Measurements from ENCODE around the gene IFNLR1.

The IFNLR1 gene

GRCh38 chr1:24117722-24118409, 69.2 kb downstream of the IFNLR1 start:
- Histone ChIP-seq H3K27me3 (ENCODE audit: low read depth, low read length) (no peaks in the 10 kb centered on the region), H3K36me3 (ENCODE audit: control insufficient read depth in 1 of 2, insufficient read depth in 2 of 2, low read length in 2 of 2) (no peaks in the 10 kb centered on the region), H3K27ac (ENCODE audit: low read length) (no peak overlapping the region), H3K4me1 (ENCODE audit: control insufficient read depth in 1 of 2, insufficient read depth in 2 of 2, low read length in 2 of 2) (peaks cover 0 to 9% of the 10 kb centered on the region in 2 donors), H3K4me3 (ENCODE audit: low read depth in 1 of 2, low read length in 2 of 2) (no peak overlapping the region), H3K9me3 (ENCODE audit: control insufficient read depth in 1 of 2, low read length in 2 of 2) (no peaks in the 10 kb centered on the region)

GRCh38 chr1:24117132-24117531, 70.0 kb downstream of the IFNLR1 start:
- Histone ChIP-seq H3K36me3 (ENCODE audit: control insufficient read depth in 1 of 2, insufficient read depth in 2 of 2, low read length in 2 of 2) (no peaks in the 10 kb centered on the region), H3K4me1 (ENCODE audit: control insufficient read depth in 1 of 2, insufficient read depth in 2 of 2, low read length in 2 of 2) (peaks cover 0 to 12% of the 10 kb centered on the region in 2 donors), H3K27me3 (ENCODE audit: low read depth, low read length) (no peaks in the 10 kb centered on the region), H3K4me3 (ENCODE audit: low read depth in 1 of 2, low read length in 2 of 2) (no peak overlapping the region), H3K9me3 (ENCODE audit: control insufficient read depth in 1 of 2, low read length in 2 of 2) (no peaks in the 10 kb centered on the region), H3K27ac (ENCODE audit: low read length) (no peak overlapping the region)

GRCh38 chr1:24114753-24115152, 72.3 kb downstream of the IFNLR1 start:
- Histone ChIP-seq H3K27ac (ENCODE audit: low read length) (no peak overlapping the region), H3K36me3 (ENCODE audit: control insufficient read depth in 1 of 2, insufficient read depth in 2 of 2, low read length in 2 of 2) (no peaks in the 10 kb centered on the region), H3K4me1 (ENCODE audit: control insufficient read depth in 1 of 2, insufficient read depth in 2 of 2, low read length in 2 of 2) (peaks cover 0 to 5% of the 10 kb centered on the region in 2 donors), H3K27me3 (ENCODE audit: low read depth, low read length) (no peaks in the 10 kb centered on the region), H3K4me3 (ENCODE audit: low read depth in 1 of 2, low read length in 2 of 2) (no peak overlapping the region), H3K9me3 (ENCODE audit: control insufficient read depth in 1 of 2, low read length in 2 of 2) (no peaks in the 10 kb centered on the region)

GRCh38 chr1:24113641-24114033, 73.5 kb downstream of the IFNLR1 start:
- Histone ChIP-seq H3K27me3 (ENCODE audit: low read depth, low read length) (no peaks in the 10 kb centered on the region), H3K27ac (ENCODE audit: low read length) (no peak overlapping the region), H3K9me3 (ENCODE audit: control insufficient read depth in 1 of 2, low read length in 2 of 2) (no peaks in the 10 kb centered on the region), H3K36me3 (ENCODE audit: control insufficient read depth in 1 of 2, insufficient read depth in 2 of 2, low read length in 2 of 2) (no peaks in the 10 kb centered on the region), H3K4me3 (ENCODE audit: low read depth in 1 of 2, low read length in 2 of 2) (no peak overlapping the region), H3K4me1 (ENCODE audit: control insufficient read depth in 1 of 2, insufficient read depth in 2 of 2, low read length in 2 of 2) (peaks cover 0 to 5% of the 10 kb centered on the region in 2 donors)

- peaks cover 0 to 5% of the 10 kb centered on the region in 2 donors for H3K4me1 ChIP-seq (ENCODE audit: control insufficient read depth in 1 of 2, insufficient read depth in 2 of 2, low read length in 2 of 2)
- H3K27ac ChIP-seq (ENCODE audit: low read length), result no peak within 1 kb of the TSS
- no peaks in the 10 kb centered on the region for H3K36me3 ChIP-seq (ENCODE audit: control insufficient read depth in 1 of 2, insufficient read depth in 2 of 2, low read length in 2 of 2)
- no peaks in the 10 kb centered on the region for H3K9me3 ChIP-seq (ENCODE audit: control insufficient read depth in 1 of 2, low read length in 2 of 2)
- peak within 1 kb of the TSS; percentile 53 to 55 for H3K4me3 ChIP-seq (ENCODE audit: low read depth in 1 of 2, low read length in 2 of 2)
- H3K27me3 ChIP-seq (ENCODE audit: low read depth, low read length), result no peaks in the 10 kb centered on the region
Observed at GRCh38 chr1:24111996-24112779, 74.9 kb downstream of the IFNLR1 start, which contains the start of gene MYOM3. MYOM3 (minus strand) TSS chr1:24112135; CDS start chr1:24108636, 3,499 bp downstream.

- H3K27me3 ChIP-seq (ENCODE audit: low read depth, low read length), result no peaks in the 10 kb centered on the region
- H3K4me1 ChIP-seq (ENCODE audit: control insufficient read depth in 1 of 2, insufficient read depth in 2 of 2, low read length in 2 of 2), result peaks cover 0 to 5% of the 10 kb centered on the region in 2 donors
- no peak overlapping the region for H3K4me3 ChIP-seq (ENCODE audit: low read depth in 1 of 2, low read length in 2 of 2)
- no peak overlapping the region for H3K27ac ChIP-seq (ENCODE audit: low read length)
- no peaks in the 10 kb centered on the region for H3K9me3 ChIP-seq (ENCODE audit: control insufficient read depth in 1 of 2, low read length in 2 of 2)
- H3K36me3 ChIP-seq (ENCODE audit: control insufficient read depth in 1 of 2, insufficient read depth in 2 of 2, low read length in 2 of 2), result no peaks in the 10 kb centered on the region
Observed at GRCh38 chr1:24111262-24111995, 75.7 kb downstream of the IFNLR1 start.

- no peak overlapping the region for H3K4me3 ChIP-seq (ENCODE audit: low read depth in 1 of 2, low read length in 2 of 2)
- H3K36me3 ChIP-seq (ENCODE audit: control insufficient read depth in 1 of 2, insufficient read depth in 2 of 2, low read length in 2 of 2), result no peaks in the 10 kb centered on the region
- no peaks in the 10 kb centered on the region for H3K27me3 ChIP-seq (ENCODE audit: low read depth, low read length)
- H3K27ac ChIP-seq (ENCODE audit: low read length), result no peak overlapping the region
- peaks cover 0 to 5% of the 10 kb centered on the region in 2 donors for H3K4me1 ChIP-seq (ENCODE audit: control insufficient read depth in 1 of 2, insufficient read depth in 2 of 2, low read length in 2 of 2)
- H3K9me3 ChIP-seq (ENCODE audit: control insufficient read depth in 1 of 2, low read length in 2 of 2), result no peaks in the 10 kb centered on the region
Observed at GRCh38 chr1:24110642-24111261, 76.3 kb downstream of the IFNLR1 start.

GRCh38 chr1:24109686-24110475, 77.2 kb downstream of the IFNLR1 start:
- Histone ChIP-seq H3K27ac (ENCODE audit: low read length) (no peak overlapping the region), H3K9me3 (ENCODE audit: control insufficient read depth in 1 of 2, low read length in 2 of 2) (no peaks in the 10 kb centered on the region), H3K36me3 (ENCODE audit: control insufficient read depth in 1 of 2, insufficient read depth in 2 of 2, low read length in 2 of 2) (no peaks in the 10 kb centered on the region), H3K4me3 (ENCODE audit: low read depth in 1 of 2, low read length in 2 of 2) (no peak overlapping the region), H3K4me1 (ENCODE audit: control insufficient read depth in 1 of 2, insufficient read depth in 2 of 2, low read length in 2 of 2) (peaks cover 0 to 5% of the 10 kb centered on the region in 2 donors), H3K27me3 (ENCODE audit: low read depth, low read length) (no peaks in the 10 kb centered on the region)

- H3K27ac ChIP-seq (ENCODE audit: low read length), result no peak overlapping the region
- H3K27me3 ChIP-seq (ENCODE audit: low read depth, low read length), result no peaks in the 10 kb centered on the region
- no peak overlapping the region for H3K4me3 ChIP-seq (ENCODE audit: low read depth in 1 of 2, low read length in 2 of 2)
- H3K9me3 ChIP-seq (ENCODE audit: control insufficient read depth in 1 of 2, low read length in 2 of 2), result no peaks in the 10 kb centered on the region
- H3K4me1 ChIP-seq (ENCODE audit: control insufficient read depth in 1 of 2, insufficient read depth in 2 of 2, low read length in 2 of 2), result peaks cover 0 to 5% of the 10 kb centered on the region in 2 donors
- H3K36me3 ChIP-seq (ENCODE audit: control insufficient read depth in 1 of 2, insufficient read depth in 2 of 2, low read length in 2 of 2), result no peaks in the 10 kb centered on the region
Observed at GRCh38 chr1:24109166-24109483, 78.0 kb downstream of the IFNLR1 start.

- peaks cover 0 to 5% of the 10 kb centered on the region in 2 donors for H3K4me1 ChIP-seq (ENCODE audit: control insufficient read depth in 1 of 2, insufficient read depth in 2 of 2, low read length in 2 of 2)
- no peaks in the 10 kb centered on the region for H3K9me3 ChIP-seq (ENCODE audit: control insufficient read depth in 1 of 2, low read length in 2 of 2)
- H3K36me3 ChIP-seq (ENCODE audit: control insufficient read depth in 1 of 2, insufficient read depth in 2 of 2, low read length in 2 of 2), result no peaks in the 10 kb centered on the region
- no peak overlapping the region for H3K27ac ChIP-seq (ENCODE audit: low read length)
- H3K4me3 ChIP-seq (ENCODE audit: low read depth in 1 of 2, low read length in 2 of 2), result no peak overlapping the region
- H3K27me3 ChIP-seq (ENCODE audit: low read depth, low read length), result no peaks in the 10 kb centered on the region
Observed at GRCh38 chr1:24108334-24109165, 78.5 kb downstream of the IFNLR1 start.

Measured in muscle layer of duodenum (tissue), 2 donors.